IMR-90 (cell line): ENCODE results near the gene NUP58. TPM values are rescaled to one million over a fixed set of nuclear protein-coding genes. Genes with fewer than 3 reads are reported as not detected.

Experiments
- ATAC-seq: fragments of 200-7000 bp; cut with Tn5 transposase; 2 replicates; pipeline ENCODE4 v1.9.1; 2020; ENCODE audit warnings: low read depth, mild to moderate bottlenecking, moderate library complexity
- BruUV-seq: library from RNA; stranded (reverse); fragments of 400-500 nt; replicated peaks from 2 replicates; lab custom pipeline; 2021; lab: Mats Ljungman, UMichigan
- CTCF ChIA-PET: fragments of 300-600 bp; formaldehyde crosslinking; extraction: SDS; loops from one replicate; lab custom pipeline; 2021; ENCODE audit warnings: antibody characterized with exemption; lab: Yijun Ruan, JAX
- POLR2A ChIA-PET: fragments of 300-600 bp; sonication (Branson Sonifier 250); formaldehyde crosslinking; loops from one replicate; lab custom pipeline; 2022; ENCODE audit warnings: antibody characterized with exemption; ENCODE audit not compliant: unreplicated experiment; lab: Charles Lee
- DNase-seq: peaks from one replicate; pipeline ENCODE4 v3.0.0; 2013
- H2AFZ ChIP-seq: replicated peaks from 2 replicates; pipeline ENCODE3; 2013; ENCODE audit warnings: low read length, mild to moderate bottlenecking; ENCODE audit not compliant: poor library complexity
- H2AK5ac ChIP-seq: 2 replicates; pipeline ENCODE4 v1.6.1; 2013; ENCODE audit warnings: low read depth, low read length, inconsistent platforms
- H2AK9ac ChIP-seq: replicated peaks from 2 replicates; pipeline ENCODE3; 2013; ENCODE audit warnings: mild to moderate bottlenecking, low read depth, low read length, moderate library complexity; ENCODE audit not compliant: poor library complexity
- H2BK120ac ChIP-seq: 2 replicates; pipeline ENCODE4 v1.6.1; 2013; ENCODE audit warnings: low read depth, low read length, inconsistent platforms
- H2BK15ac ChIP-seq: 3 replicates; pipeline ENCODE4 v1.6.1; 2013; ENCODE audit warnings: low read depth, low read length, inconsistent platforms
- H2BK20ac ChIP-seq: 2 replicates; pipeline ENCODE4 v1.6.1; 2013; ENCODE audit warnings: low read depth, mild to moderate bottlenecking, inconsistent platforms, low read length, moderate library complexity
- H2BK5ac ChIP-seq: 2 replicates; pipeline ENCODE4 v1.6.1; 2013; ENCODE audit warnings: mild to moderate bottlenecking, low read depth, low read length, inconsistent platforms; ENCODE audit not compliant: poor library complexity, severe bottlenecking
- H3K14ac ChIP-seq: replicated peaks from 2 replicates; pipeline ENCODE4 v1.6.1; 2013; ENCODE audit warnings: low read depth, low read length, inconsistent platforms
- H3K18ac ChIP-seq: 2 replicates; pipeline ENCODE4 v1.6.1; 2013; ENCODE audit warnings: low read depth, low read length, control low read depth
- H3K23ac ChIP-seq: 2 replicates; pipeline ENCODE4 v1.6.1; 2013; ENCODE audit warnings: low read depth, low read length, inconsistent platforms
- H3K27ac ChIP-seq: 2 replicates; pipeline ENCODE4 v1.5.1; 2013; ENCODE audit warnings: mild to moderate bottlenecking, control low read depth, low read length; ENCODE audit not compliant: insufficient read depth
- H3K27me3 ChIP-seq: 2 replicates; pipeline ENCODE4 v1.6.1; 2013; ENCODE audit warnings: low read length; ENCODE audit not compliant: control insufficient read depth, insufficient read depth
- H3K36me3 ChIP-seq: 2 replicates; pipeline ENCODE4 v1.6.1; 2013; ENCODE audit warnings: low read length, mixed read lengths; ENCODE audit not compliant: control insufficient read depth, insufficient read depth
- H3K4ac ChIP-seq: 2 replicates; pipeline ENCODE4 v1.6.1; 2013; ENCODE audit warnings: low read depth, low read length, inconsistent platforms
- H3K4me1 ChIP-seq: 2 replicates; pipeline ENCODE4 v1.6.1; 2013; ENCODE audit warnings: low read length, mixed read lengths; ENCODE audit not compliant: control insufficient read depth, insufficient read depth
- H3K4me2 ChIP-seq: 2 replicates; pipeline ENCODE4 v1.6.1; 2013; ENCODE audit warnings: low read depth, mild to moderate bottlenecking, control low read depth, low read length, moderate library complexity
- H3K4me3 ChIP-seq: 2 replicates; pipeline ENCODE4 v1.5.1; 2013; ENCODE audit warnings: low read depth, mild to moderate bottlenecking, control low read depth, low read length, moderate library complexity; ENCODE audit not compliant: insufficient read depth
- H3K56ac ChIP-seq: 2 replicates; pipeline ENCODE4 v1.6.1; 2013; ENCODE audit warnings: low read length, inconsistent platforms; ENCODE audit not compliant: insufficient read depth; ENCODE audit errors: extremely low read depth
- H3K79me1 ChIP-seq, 2 experiments: 2 replicates each; pipeline ENCODE4 v1.6.1; 2013; ENCODE audit warnings: low read length in 2 of 2, inconsistent platforms in 1 of 2, low read depth in 1 of 2
- H3K9ac ChIP-seq: 2 replicates; pipeline ENCODE4 v1.6.1; 2013; ENCODE audit warnings: low read depth, low read length, control low read depth
- H3K9me1 ChIP-seq: 2 replicates; pipeline ENCODE4 v1.6.1; 2013; ENCODE audit warnings: low read length, inconsistent platforms; ENCODE audit not compliant: insufficient read depth
- H3K9me3 ChIP-seq: 2 replicates; pipeline ENCODE4 v1.6.1; 2013; ENCODE audit warnings: low read length; ENCODE audit not compliant: control insufficient read depth, insufficient read depth
- H4K20me1 ChIP-seq: 2 replicates; pipeline ENCODE4 v1.6.1; 2013; ENCODE audit warnings: low read length, inconsistent platforms; ENCODE audit not compliant: insufficient read depth
- H4K5ac ChIP-seq: 2 replicates; pipeline ENCODE4 v1.6.1; 2013; ENCODE audit warnings: mild to moderate bottlenecking, low read depth, low read length, control low read depth
- H4K8ac ChIP-seq, 2 experiments: 2 replicates each; pipeline ENCODE4 v1.6.1; 2013; ENCODE audit warnings: low read depth in 2 of 2, low read length in 2 of 2, control low read depth in 1 of 2, inconsistent platforms in 1 of 2
- H4K91ac ChIP-seq: 2 replicates; pipeline ENCODE4 v1.6.1; 2013; ENCODE audit warnings: low read depth, low read length, inconsistent platforms; ENCODE audit not compliant: insufficient read depth
- BHLHE40 ChIP-seq: fragments of 150-350 bp; IDR thresholded peaks from 2 replicates; pipeline ENCODE4 v1.6.1; 2016; ENCODE audit warnings: mild to moderate bottlenecking, low read depth, low read length
- CEBPB ChIP-seq: IDR thresholded peaks from 2 replicates; pipeline ENCODE4 v1.6.1; 2012; ENCODE audit warnings: low read depth, low read length, improper control_type of control experiment
- CHD1 ChIP-seq: IDR thresholded peaks from 2 replicates; pipeline ENCODE4 v1.6.1; 2012; ENCODE audit warnings: low read depth, low read length, improper control_type of control experiment
- CTCF ChIP-seq: conservative IDR thresholded peaks from 2 replicates; pipeline ENCODE4 v1.5.1; 2012; ENCODE audit warnings: mild to moderate bottlenecking, low read depth, low read length, improper control_type of control experiment
- ELK1 ChIP-seq: fragments of 150-350 bp; IDR thresholded peaks from 2 replicates; pipeline ENCODE4 v1.6.1; 2016; ENCODE audit warnings: low read depth, mild to moderate bottlenecking, low read length, moderate library complexity, borderline replicate concordance
- FOS ChIP-seq: fragments of 150-350 bp; IDR thresholded peaks from 2 replicates; pipeline ENCODE4 v1.6.1; 2016; ENCODE audit warnings: low read depth, low read length
- MAFK ChIP-seq: IDR thresholded peaks from 2 replicates; pipeline ENCODE4 v1.6.1; 2012; ENCODE audit warnings: low read depth, low read length, improper control_type of control experiment
- MAZ ChIP-seq: IDR thresholded peaks from 2 replicates; pipeline ENCODE4 v1.6.1; 2012; ENCODE audit warnings: low read depth, mild to moderate bottlenecking, low read length, improper control_type of control experiment, moderate library complexity, borderline replicate concordance
- MXI1 ChIP-seq: IDR thresholded peaks from 2 replicates; pipeline ENCODE4 v1.6.1; 2012; ENCODE audit warnings: low read depth, mild to moderate bottlenecking, low read length, moderate library complexity, borderline replicate concordance
- NFE2L2 ChIP-seq: fragments of 150-350 bp; IDR thresholded peaks from 2 replicates; pipeline ENCODE4 v1.6.1; 2016; ENCODE audit warnings: low read depth, mild to moderate bottlenecking, low read length
- RAD21 ChIP-seq: IDR thresholded peaks from 2 replicates; pipeline ENCODE4 v1.6.1; 2012; ENCODE audit warnings: low read length, improper control_type of control experiment
- RCOR1 ChIP-seq: IDR thresholded peaks from 2 replicates; pipeline ENCODE4 v1.6.1; 2012; ENCODE audit warnings: mild to moderate bottlenecking, low read length, improper control_type of control experiment; ENCODE audit not compliant: insufficient replicate concordance
- RFX5 ChIP-seq: IDR thresholded peaks from 2 replicates; pipeline ENCODE4 v1.8.0; 2012; ENCODE audit warnings: low read depth, mild to moderate bottlenecking, low read length, moderate library complexity
- WGBS, 2 experiments: methylation state at CpG; one replicate each; pipeline versions ENCODE4 v1.1.5 to v1.1.7; 2013; ENCODE audit warnings: missing lambda C conversion rate in 2 of 2; ENCODE audit not compliant: insufficient read length in 1 of 2; ENCODE audit errors: extremely low coverage in 2 of 2; 5-methylcytosine and 5-hydroxymethylcytosine counted together
- dilution Hi-C: fragments of 300-500 bp; cut with HindIII; formaldehyde crosslinking; loops from one replicate; pipeline ENCODE4 v1.14.3; 2018; ENCODE audit warnings: low sequenced_read_pairs; ENCODE audit not compliant: unreplicated experiment
- in situ Hi-C: fragments of 300-500 bp; cut with MboI; formaldehyde crosslinking; loops from 3 replicates; pipeline ENCODE4 v1.14.3; 2019; ENCODE audit warnings: low sequenced_read_pairs, inconsistent platforms, mixed read lengths
- intact Hi-C: fragments of 100-400 bp; cut with micrococcal nuclease; formaldehyde crosslinking; loops from 2 replicates; pipeline ENCODE4 v1.10.0; 2022
- polyA plus RNA-seq, 3 experiments: library from polyadenylated mRNA; depleted of rRNA; stranded (reverse); fragments of >200 nt; gene quantifications; 2 replicates each; pipeline ENCODE4 v1.2.3, GENCODE V29; 2012; ENCODE audit warnings: low replicate concordance in 1 of 3
- total RNA-seq: library from RNA; depleted of rRNA; stranded (reverse); fragments of >200 nt; gene quantifications from 2 replicates; pipeline ENCODE4 v1.2.3, GENCODE V29; 2012

Gene NUP58
- total and polyA plus RNA-seq, 2 of the 4 experiments (the other 2 are of a cell fraction): 29.7 to 50.7 TPM

- 1% methylated on average over 21 of the region's 65 CpGs; no CpG with 5 or more reads in 1 of the 2 experiments for WGBS, 2 experiments
- Histone ChIP-seq H3K18ac (peak within 1 kb of the TSS; percentile 61; the same call in 1 of the 2 replicates), H2AK5ac (peak within 1 kb of the TSS; percentile 56), H3K27me3 (0 out of 2 replicates have a peak, but pooled peaks cover 3% of the 10 kb centered on the region), H3K9me1 (no peaks in the 10 kb centered on the region), H4K91ac (peak within 1 kb of the TSS; percentile 84), H3K4ac (peak within 1 kb of the TSS; percentile 83), H3K36me3 (no peaks in the 10 kb centered on the region), H2AK9ac (peak within 1 kb of the TSS; percentile 74), H2BK20ac (peak within 1 kb of the TSS; percentile 68), H3K9me3 (no peaks in the 10 kb centered on the region), H2AFZ (peak within 1 kb of the TSS; percentile 97), H2BK5ac (peak within 1 kb of the TSS; percentile 71), H3K56ac (peak within 1 kb of the TSS; percentile 91), H3K79me1 (peaks cover 12 to 24% of the 10 kb centered on the region in 2 experiments; a peak in 3 of 4 replicates), H3K4me1 (no peaks in the 10 kb centered on the region), H3K4me2 (peak within 1 kb of the TSS; percentile 96), H4K8ac (peak within 1 kb of the TSS; percentile 69 to 94), H3K4me3 (peak within 1 kb of the TSS; percentile 93), H2BK15ac (peak within 1 kb of the TSS; percentile 69; the same call in 1 of the 3 replicates), H4K20me1 (peaks cover 8% of the 10 kb centered on the region; the same call in 1 of the 2 replicates), H4K5ac (peak within 1 kb of the TSS; percentile 62), H3K9ac (peak within 1 kb of the TSS; percentile 84), H3K23ac (peak within 1 kb of the TSS; percentile 99), H3K14ac (peak within 1 kb of the TSS; percentile 97), H3K27ac (peak within 1 kb of the TSS; percentile 72), H2BK120ac (peak within 1 kb of the TSS; percentile 72; the same call in 1 of the 2 replicates)
- dilution Hi-C loops: no loop called here
- in situ Hi-C loops: no loop called here
- ChIA-PET CTCF (interaction anchor here (0.6 to 0.7 kb wide), 4 partner anchors 17 to 277 kb away, joined by 3 to 5 read pairs (median 3); no protein-coding TSS in a partner anchor), POLR2A (interaction anchor here (1.0 kb wide), 1 partner anchor 14 kb away, joined by 4 read pairs; the partner anchor contains the start of gene NUP58)
- intact Hi-C loops: loop anchor here (1.0 kb wide), 2 partner anchors 14 to 88 kb away; partner anchors contain the start of gene NUP58
- ATAC-seq (peak; percentile 99), DNase-seq (peak; percentile 82)
- no TSS peak for BruUV-seq
- TF ChIP-seq MAZ (peak; percentile 73; the same call in 1 of the 2 replicates), CHD1 (peak; percentile 79; the same call in 1 of the 2 replicates), NFE2L2 (no peak), CTCF (peak; percentile 97), RCOR1 (peak; percentile 45), MXI1 (peak; percentile 62; the same call in 1 of the 2 replicates), RFX5 (no peak), MAFK (no peak), ELK1 (no peak), CEBPB (no peak), FOS (no peak), RAD21 (peak; percentile 58), BHLHE40 (no peak)
Observed at GRCh38 chr13:25286969-25287961, 14.2 kb upstream of the NUP58 start, which contains the start of gene MTMR6. Gene MTMR6, minus strand, starts transcription at chr13:25287488. Its CDS starts 241 bp downstream, at chr13:25287247.
